GM13977 (cell line): ENCODE results near the gene ACSF3.

Experiments used
- DNase-seq: peaks from one replicate; pipeline ENCODE4 v3.0.0; 2012; ENCODE audit warnings: low spot score
- in situ Hi-C: fragments of 300-500 bp; cut with MboI; formaldehyde crosslinking; loops from one replicate; pipeline ENCODE4 v1.12.0; 2022; ENCODE audit warnings: low sequenced_read_pairs, low pct_unique_long_range_greater_than_20kb, mixed read lengths, inconsistent platforms; ENCODE audit not compliant: unreplicated experiment
- TF ChIP-seq, protein P1 (sequence below): IDR thresholded peaks from 2 replicates; pipeline ENCODE4 v1.5.1; 2012; ENCODE audit warnings: mild to moderate bottlenecking, control low read depth; ENCODE audit not compliant: insufficient read depth; ENCODE audit errors: extremely low read depth, missing control alignments

Gene ACSF3

DNA sequence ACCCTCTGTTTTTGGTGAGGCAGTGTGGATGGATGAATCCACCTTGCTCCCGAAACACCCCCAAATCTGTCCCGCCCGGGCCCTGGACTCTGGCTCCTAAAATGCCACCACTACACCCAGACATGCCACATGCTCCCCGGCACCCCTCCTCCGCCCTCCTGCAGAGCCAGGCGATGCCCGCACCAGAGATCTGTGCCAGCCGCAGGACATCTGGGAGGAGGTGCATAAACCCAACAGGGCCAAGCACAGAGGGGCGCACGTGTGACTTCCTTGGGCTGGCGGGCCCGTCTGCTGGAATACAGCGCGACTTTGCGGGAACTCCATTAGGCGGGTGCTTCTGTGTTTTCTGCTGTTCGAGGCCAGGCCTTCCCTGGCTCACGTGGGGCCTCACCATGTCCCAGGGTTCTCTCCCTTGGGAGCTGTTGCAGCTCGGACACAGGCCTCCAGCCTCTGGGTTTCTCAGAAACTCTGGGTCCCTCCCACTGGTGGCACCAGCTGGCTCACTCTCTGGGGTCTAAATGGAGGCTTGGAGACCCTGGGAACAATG, 14.1 kb upstream of the ACSF3 start:
- in situ Hi-C loops = no loop called here
- no peak for DNase-seq
- TF ChIP-seq, protein P1, sequence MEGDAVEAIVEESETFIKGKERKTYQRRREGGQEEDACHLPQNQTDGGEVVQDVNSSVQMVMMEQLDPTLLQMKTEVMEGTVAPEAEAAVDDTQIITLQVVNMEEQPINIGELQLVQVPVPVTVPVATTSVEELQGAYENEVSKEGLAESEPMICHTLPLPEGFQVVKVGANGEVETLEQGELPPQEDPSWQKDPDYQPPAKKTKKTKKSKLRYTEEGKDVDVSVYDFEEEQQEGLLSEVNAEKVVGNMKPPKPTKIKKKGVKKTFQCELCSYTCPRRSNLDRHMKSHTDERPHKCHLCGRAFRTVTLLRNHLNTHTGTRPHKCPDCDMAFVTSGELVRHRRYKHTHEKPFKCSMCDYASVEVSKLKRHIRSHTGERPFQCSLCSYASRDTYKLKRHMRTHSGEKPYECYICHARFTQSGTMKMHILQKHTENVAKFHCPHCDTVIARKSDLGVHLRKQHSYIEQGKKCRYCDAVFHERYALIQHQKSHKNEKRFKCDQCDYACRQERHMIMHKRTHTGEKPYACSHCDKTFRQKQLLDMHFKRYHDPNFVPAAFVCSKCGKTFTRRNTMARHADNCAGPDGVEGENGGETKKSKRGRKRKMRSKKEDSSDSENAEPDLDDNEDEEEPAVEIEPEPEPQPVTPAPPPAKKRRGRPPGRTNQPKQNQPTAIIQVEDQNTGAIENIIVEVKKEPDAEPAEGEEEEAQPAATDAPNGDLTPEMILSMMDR = no peak

DNA sequence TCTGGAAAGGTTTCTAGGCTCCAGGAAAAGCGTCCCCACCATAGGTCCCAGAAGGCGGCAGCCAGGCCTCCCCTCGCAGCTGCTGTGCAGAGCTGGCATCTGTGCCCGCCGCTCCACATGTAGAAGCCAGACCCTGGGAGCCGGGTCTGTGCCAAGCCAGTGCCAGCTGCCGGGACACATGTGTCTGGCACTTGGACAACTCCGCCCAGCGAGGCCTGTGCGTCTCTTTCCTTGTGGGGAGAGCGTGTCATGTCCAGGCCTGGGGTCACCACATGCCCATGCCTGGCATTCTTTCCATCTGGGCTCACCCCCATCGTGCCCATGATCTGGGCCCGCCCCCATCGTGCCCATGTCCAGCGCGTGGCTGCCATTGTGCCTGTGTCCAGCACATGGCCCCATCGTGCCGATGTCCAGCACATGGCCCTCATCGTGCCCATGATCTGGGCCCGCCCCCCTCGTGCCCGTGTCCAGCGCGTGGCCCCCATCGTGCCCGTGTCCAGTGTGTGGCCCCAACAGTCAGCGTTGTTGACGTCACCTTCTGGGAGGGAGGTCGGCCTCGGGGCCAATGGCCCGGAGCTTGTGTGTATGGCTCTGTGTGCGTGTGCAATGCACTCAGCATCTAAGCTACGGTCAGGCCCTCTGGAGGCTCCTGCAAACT, 13.3 kb upstream of the ACSF3 start:
- TF ChIP-seq, protein P1 = no peak
- in situ Hi-C loops = no loop called here
- no peak for DNase-seq

DNA sequence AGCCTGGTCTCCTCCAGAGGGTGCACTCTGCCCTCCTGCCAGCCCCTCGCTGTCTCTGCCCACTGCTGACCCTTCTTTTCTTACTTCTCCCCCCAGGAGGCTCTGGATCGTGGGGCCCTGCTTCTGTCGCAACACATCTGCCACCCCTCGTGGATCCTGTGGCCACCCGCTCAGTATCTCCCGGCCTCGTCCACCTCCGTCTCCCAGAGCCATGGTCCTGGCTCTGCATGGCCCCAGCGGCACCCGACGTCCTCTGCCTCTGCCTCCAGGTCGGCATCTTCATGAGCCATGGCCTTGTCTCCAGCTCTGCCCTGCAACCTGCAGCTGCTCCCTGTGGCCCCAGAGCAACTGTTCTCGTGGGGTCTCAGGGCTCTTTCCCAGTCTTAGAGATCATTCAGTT, 12.1 kb upstream of the ACSF3 start:
- TF ChIP-seq, protein P1 = no peak
- DNase-seq = no peak
- in situ Hi-C loops = no loop called here

DNA sequence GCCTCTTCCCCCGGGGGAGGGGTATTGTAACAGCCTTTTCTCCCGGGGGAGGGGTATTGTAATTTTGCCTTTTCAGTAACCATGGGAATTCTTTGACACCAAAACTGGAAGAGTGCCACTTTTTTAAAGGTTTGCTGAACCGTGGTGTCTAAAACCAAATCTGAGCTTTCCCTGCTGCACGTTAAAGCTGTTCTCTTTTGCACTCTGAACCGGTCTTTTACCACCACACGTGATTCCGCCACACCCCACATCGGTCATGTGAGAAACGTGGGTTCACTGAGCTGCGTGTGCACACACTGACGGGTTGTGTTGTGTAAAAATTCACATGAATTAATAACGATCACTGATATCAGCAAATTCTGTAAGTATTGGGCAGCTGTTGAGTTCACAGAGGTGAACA, 9.2 kb upstream of the ACSF3 start:
- DNase-seq = no peak
- TF ChIP-seq, protein P1 = no peak
- in situ Hi-C loops = no loop called here

DNA sequence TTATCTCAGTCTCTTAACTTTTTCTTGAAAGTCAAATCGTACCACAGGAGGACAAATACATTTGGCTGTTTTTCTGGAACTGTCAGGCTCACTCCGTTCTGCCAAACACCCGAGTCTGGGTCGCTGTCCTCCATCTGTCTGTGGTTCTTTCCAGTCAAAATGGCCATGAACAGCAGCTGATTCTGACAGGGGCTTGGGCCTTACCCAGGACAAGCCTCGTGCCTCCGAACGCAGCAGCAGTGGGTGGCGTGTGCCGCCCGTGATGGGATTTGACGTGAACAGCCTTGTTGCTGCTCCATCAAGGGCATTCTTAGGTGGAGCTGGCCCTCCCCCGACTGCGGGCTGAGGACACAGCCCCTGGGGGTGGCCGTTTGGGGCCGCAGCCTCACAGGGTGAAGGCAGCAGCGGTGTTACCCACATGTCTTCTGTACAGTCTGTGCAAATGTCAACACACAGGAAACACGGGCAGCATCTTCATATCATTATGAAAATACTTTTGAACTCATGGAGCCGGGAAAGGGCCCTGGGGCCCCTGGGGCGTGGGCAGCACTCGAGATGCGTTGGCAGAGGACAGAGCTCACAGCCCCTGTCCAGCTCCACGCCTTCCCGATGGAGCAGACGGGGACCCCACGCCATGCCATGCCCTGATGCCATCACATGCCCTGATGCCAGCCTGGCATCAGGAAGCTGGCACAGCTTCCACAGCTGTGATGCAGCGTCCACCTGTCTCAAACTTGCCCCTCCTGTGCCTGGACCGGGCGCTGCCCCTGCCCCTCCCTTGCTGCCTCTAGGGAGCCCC, 8.6 kb upstream of the ACSF3 start:
- no peak for DNase-seq
- in situ Hi-C loops = no loop called here
- TF ChIP-seq, protein P1 = no peak

DNA sequence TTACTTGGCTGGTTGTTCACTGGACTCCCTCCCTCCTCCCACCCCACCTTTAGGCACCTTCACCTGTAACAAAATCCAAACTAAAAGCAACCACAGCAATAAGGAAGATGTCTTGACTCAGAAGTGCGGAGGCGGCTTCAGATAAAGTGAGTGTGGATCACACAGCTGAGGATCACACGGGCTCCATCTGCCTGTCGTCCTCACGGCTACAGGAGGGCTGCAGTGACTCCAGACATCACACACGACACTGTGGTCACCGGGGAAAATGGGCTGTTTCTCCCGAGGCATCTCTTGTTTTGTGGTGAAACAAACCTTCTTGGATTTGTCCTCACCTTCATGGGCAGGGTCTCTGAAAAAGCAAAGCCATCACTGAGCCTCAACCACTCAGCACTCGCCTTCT, 7.9 kb upstream of the ACSF3 start:
- TF ChIP-seq, protein P1 = no peak
- in situ Hi-C loops = no loop called here
- no peak for DNase-seq
